HG03442 (cell line): ENCODE data around the gene PDE3A.
"Not testable (repeated sequence)": the region's sequence is repeated elsewhere in the genome, so short reads cannot be mapped to it uniquely, and the experiment has no call there.

ENCODE experiments used
- ATAC-seq: cut with Tn5 transposase; IDR thresholded peaks from one replicate; pipeline ENCODE4 v1.9.1; 2021; ENCODE audit warnings: mild to moderate bottlenecking, moderate library complexity; ENCODE audit not compliant: unreplicated experiment

The PDE3A gene

GRCh38 chr12:20596061-20596460 lies 227.7 kb downstream of the PDE3A start:
- ATAC-seq = no peak

- no peak for ATAC-seq
Observed at GRCh38 chr12:20599757-20600156, 231.4 kb downstream of the PDE3A start.

- ATAC-seq = no peak
Observed at GRCh38 chr12:20601668-20602280, 233.4 kb downstream of the PDE3A start.

GRCh38 chr12:20602641-20603391 lies 234.5 kb downstream of the PDE3A start:
- no peak for ATAC-seq

- no peak for ATAC-seq
Observed at GRCh38 chr12:20604408-20605067, 236.2 kb downstream of the PDE3A start.

GRCh38 chr12:20615020-20615419 lies 246.7 kb downstream of the PDE3A start:
- not testable (repeated sequence) for ATAC-seq

GRCh38 chr12:20616093-20616492 lies 247.8 kb downstream of the PDE3A start:
- ATAC-seq = no peak

GRCh38 chr12:20620261-20620660 lies 251.9 kb downstream of the PDE3A start:
- no peak for ATAC-seq

- no peak for ATAC-seq
Observed at GRCh38 chr12:20624718-20625117, 256.4 kb downstream of the PDE3A start.

GRCh38 chr12:20625531-20625930 lies 257.2 kb downstream of the PDE3A start:
- no peak for ATAC-seq

GRCh38 chr12:20627001-20627588 lies 258.8 kb downstream of the PDE3A start:
- no peak for ATAC-seq

GRCh38 chr12:20628226-20628787 lies 260.0 kb downstream of the PDE3A start:
- no peak for ATAC-seq

GRCh38 chr12:20628999-20629398 lies 260.7 kb downstream of the PDE3A start:
- ATAC-seq = no peak

GRCh38 chr12:20629414-20630156 lies 261.2 kb downstream of the PDE3A start:
- no peak for ATAC-seq

- ATAC-seq = no peak
Observed at GRCh38 chr12:20631711-20632110, 263.4 kb downstream of the PDE3A start.

- no peak for ATAC-seq
Observed at GRCh38 chr12:20641106-20641505, 272.8 kb downstream of the PDE3A start.

- ATAC-seq = no peak
Observed at GRCh38 chr12:20643822-20644221, 275.5 kb downstream of the PDE3A start.

GRCh38 chr12:20646239-20646827 lies 278.0 kb downstream of the PDE3A start:
- no peak for ATAC-seq

- no peak for ATAC-seq
Observed at GRCh38 chr12:20653871-20654270, 285.5 kb downstream of the PDE3A start.

- no peak for ATAC-seq
Observed at GRCh38 chr12:20656600-20656999, 288.3 kb downstream of the PDE3A start.
